ENCODE results near the gene RASD1.

DNA sequence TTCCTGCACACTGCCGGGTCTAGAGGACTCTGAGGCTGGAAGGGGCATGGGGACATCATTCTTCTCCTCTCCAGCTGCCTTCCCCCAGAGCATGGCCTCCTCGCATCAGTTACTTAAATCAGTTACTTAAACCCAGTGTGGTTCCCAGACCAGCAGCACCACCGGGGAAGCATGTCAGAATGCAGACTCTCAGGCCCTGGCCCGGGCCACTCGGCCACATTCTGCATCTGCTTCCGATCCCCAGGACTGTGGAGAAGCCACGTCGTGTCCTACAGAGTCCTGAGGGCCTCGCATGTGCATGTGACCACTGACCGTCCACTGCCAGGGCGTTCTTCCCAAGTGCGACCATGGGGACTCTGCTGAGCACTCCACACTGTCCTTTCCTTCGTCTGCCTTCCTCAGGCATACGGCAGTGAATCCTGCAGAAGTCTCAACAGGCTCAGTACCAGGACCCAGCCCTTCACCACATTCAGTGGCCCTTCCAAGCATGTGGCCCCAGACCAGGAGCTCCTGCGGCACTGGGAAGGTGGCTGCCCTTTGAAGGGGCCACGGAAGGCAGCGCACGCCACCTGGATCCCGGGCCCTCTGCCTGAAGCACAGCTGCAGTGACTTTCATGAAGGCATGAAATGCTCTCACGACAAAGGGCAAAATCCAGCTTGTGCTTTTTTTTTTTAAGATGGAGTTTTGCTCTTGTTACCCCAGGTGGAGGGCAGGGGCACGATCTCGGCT, 46.9 kb upstream of the RASD1 start:
- TF ChIP-seq USF2 (IDR thresholded peaks at IDR 0.05; ENCODE audit: low read depth, low read length) (no peak), RCOR1 (IDR thresholded peaks at IDR 0.05; ENCODE audit: insufficient replicate concordance, low read length) (no peak), RAD21 (IDR thresholded peaks at IDR 0.05; ENCODE audit: low read length) (no peak), CEBPB (IDR thresholded peaks at IDR 0.05; ENCODE audit: low read depth, low read length) (no peak), CHD1 (IDR thresholded peaks at IDR 0.05; ENCODE audit: low read depth, low read length) (no peak), POLR2A (IDR thresholded peaks at IDR 0.05; ENCODE audit: low read depth, low read length) (no peak)
- TF ChIP-seq, protein P1, sequence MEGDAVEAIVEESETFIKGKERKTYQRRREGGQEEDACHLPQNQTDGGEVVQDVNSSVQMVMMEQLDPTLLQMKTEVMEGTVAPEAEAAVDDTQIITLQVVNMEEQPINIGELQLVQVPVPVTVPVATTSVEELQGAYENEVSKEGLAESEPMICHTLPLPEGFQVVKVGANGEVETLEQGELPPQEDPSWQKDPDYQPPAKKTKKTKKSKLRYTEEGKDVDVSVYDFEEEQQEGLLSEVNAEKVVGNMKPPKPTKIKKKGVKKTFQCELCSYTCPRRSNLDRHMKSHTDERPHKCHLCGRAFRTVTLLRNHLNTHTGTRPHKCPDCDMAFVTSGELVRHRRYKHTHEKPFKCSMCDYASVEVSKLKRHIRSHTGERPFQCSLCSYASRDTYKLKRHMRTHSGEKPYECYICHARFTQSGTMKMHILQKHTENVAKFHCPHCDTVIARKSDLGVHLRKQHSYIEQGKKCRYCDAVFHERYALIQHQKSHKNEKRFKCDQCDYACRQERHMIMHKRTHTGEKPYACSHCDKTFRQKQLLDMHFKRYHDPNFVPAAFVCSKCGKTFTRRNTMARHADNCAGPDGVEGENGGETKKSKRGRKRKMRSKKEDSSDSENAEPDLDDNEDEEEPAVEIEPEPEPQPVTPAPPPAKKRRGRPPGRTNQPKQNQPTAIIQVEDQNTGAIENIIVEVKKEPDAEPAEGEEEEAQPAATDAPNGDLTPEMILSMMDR (conservative IDR thresholded peaks at IDR 0.05; ENCODE audit: low read depth, low read length) = no peak
